HL-60/S4 (cell line): ENCODE data around the gene PGD.
"Not testable (repeated sequence)": the region's sequence is repeated elsewhere in the genome, so short reads cannot be mapped to it uniquely, and the experiment has no call there.

Experiments
- in situ Hi-C: fragments of 300-500 bp; cut with MboI; formaldehyde crosslinking; loops from 2 replicates; pipeline ENCODE4 v1.14.3; 2022; ENCODE audit warnings: low sequenced_read_pairs

The PGD gene

GRCh38 chr1:10398278-10398733, 558 bp upstream of the PGD start:
- in situ Hi-C loops = no loop called here

GRCh38 chr1:10399444-10399941, 629 bp downstream of the PGD start:
- in situ Hi-C loops = no loop called here

GRCh38 chr1:10400013-10400412, 1.1 kb downstream of the PGD start:
- in situ Hi-C loops = no loop called here

- in situ Hi-C loops = no loop called here
These were observed 2.4 kb downstream of the PGD start for GRCh38 chr1:10401281-10401680.

GRCh38 chr1:10402729-10403274, 3.9 kb downstream of the PGD start:
- in situ Hi-C loops = no loop called here

- in situ Hi-C loops = no loop called here
These were observed 8.3 kb downstream of the PGD start for GRCh38 chr1:10407201-10407600.

GRCh38 chr1:10415211-10415930, 16.5 kb downstream of the PGD start:
- in situ Hi-C loops = no loop called here

GRCh38 chr1:10415967-10416366, 17.1 kb downstream of the PGD start:
- in situ Hi-C loops = not testable (repeated sequence)

GRCh38 chr1:10418741-10419140, 19.9 kb downstream of the PGD start:
- in situ Hi-C loops = not testable (repeated sequence)

GRCh38 chr1:10419351-10419750, 20.5 kb downstream of the PGD start:
- in situ Hi-C loops = no loop called here

- in situ Hi-C loops = no loop called here
These were observed 22.8 kb downstream of the PGD start for GRCh38 chr1:10421637-10422036.

GRCh38 chr1:10424034-10424433, 25.2 kb downstream of the PGD start:
- in situ Hi-C loops = no loop called here

- in situ Hi-C loops = no loop called here
These were observed 25.8 kb downstream of the PGD start for GRCh38 chr1:10424651-10425050.

GRCh38 chr1:10425826-10426534, 27.1 kb downstream of the PGD start:
- in situ Hi-C loops = not testable (repeated sequence)

GRCh38 chr1:10426535-10426848, 27.6 kb downstream of the PGD start:
- in situ Hi-C loops = not testable (repeated sequence)

- in situ Hi-C loops = no loop called here
These were observed 30.1 kb downstream of the PGD start for GRCh38 chr1:10428984-10429383.

- in situ Hi-C loops = no loop called here
These were observed 31.0 kb downstream of the PGD start for GRCh38 chr1:10429868-10430215.

GRCh38 chr1:10430216-10431069, 31.6 kb downstream of the PGD start, which contains the start of gene CENPS:
TSS of gene CENPS (plus strand) at chr1:10430433. CDS start at chr1:10430518, 85 bp downstream.
- in situ Hi-C loops = no loop called here

GRCh38 chr1:10431070-10431730, 32.3 kb downstream of the PGD start:
- in situ Hi-C loops = no loop called here

GRCh38 chr1:10432910-10433700, 34.2 kb downstream of the PGD start:
- in situ Hi-C loops = no loop called here
